ENCODE results near the gene MDK. TPM values are rescaled to one million over a fixed set of nuclear protein-coding genes. Genes with fewer than 3 reads are reported as not detected.
A peak's percentile ranks its signal among the peaks of the same experiment; 100 is the strongest.

Gene MDK
- total and polyA plus RNA-seq, 2 of the 13 experiments (the other 11 are each of a cell fraction or from before 2014, with no cell fraction given) = 312 to 407 TPM

GRCh38 chr11:46389450-46390330 lies 8.2 kb downstream of the MDK start (continued):
- TF ChIP-seq ZNF280B (CRISPR knock-in tag; IDR thresholded peaks at IDR 0.05; ENCODE audit: borderline replicate concordance) (no peak; the same call in 1 of the 2 replicates), SRSF9 (IDR thresholded peaks at IDR 0.05; ENCODE audit: borderline replicate concordance, insufficient read depth, low read depth, low read length, poor library complexity, severe bottlenecking) (no peak), ZNF883 (CRISPR knock-in tag; IDR thresholded peaks at IDR 0.05; ENCODE audit: not compliant biosample characterization) (no peak), ZNF235 (CRISPR knock-in tag; IDR thresholded peaks at IDR 0.05; ENCODE audit: borderline replicate concordance) (0 out of 2 replicates have a peak, but pooled peaks have one; percentile 35), ZNF773 (CRISPR knock-in tag; IDR thresholded peaks at IDR 0.05; ENCODE audit: borderline replicate concordance) (no peak), ISX (CRISPR knock-in tag; conservative IDR thresholded peaks at IDR 0.05) (no peak), TGIF2 (CRISPR knock-in tag; IDR thresholded peaks at IDR 0.05) (0 out of 2 replicates have a peak, but pooled peaks have one; percentile 15), ZUFSP (CRISPR knock-in tag; IDR thresholded peaks at IDR 0.05; ENCODE audit: borderline replicate concordance) (no peak), E2F1 (CRISPR knock-in tag; IDR thresholded peaks at IDR 0.05) (no peak), ZNF563 (CRISPR knock-in tag; IDR thresholded peaks at IDR 0.05) (peak; percentile 58; the same call in 1 of the 2 replicates), THRA (CRISPR knock-in tag; IDR thresholded peaks at IDR 0.05; ENCODE audit: borderline replicate concordance) (peak; percentile 9; the same call in 1 of the 2 replicates), SKIL (CRISPR knock-in tag; IDR thresholded peaks at IDR 0.05; ENCODE audit: borderline replicate concordance) (0 out of 2 replicates have a peak, but pooled peaks have one; percentile 19), SMAD9 (CRISPR knock-in tag; IDR thresholded peaks at IDR 0.05) (0 out of 2 replicates have a peak, but pooled peaks have one; percentile 66), TRIM24 (CRISPR knock-in tag; IDR thresholded peaks at IDR 0.05) (no peak), POGZ (CRISPR knock-in tag; IDR thresholded peaks at IDR 0.05) (no peak), GATA4 (IDR thresholded peaks at IDR 0.05; ENCODE audit: borderline replicate concordance, low read depth) (no peak)

Measured in HepG2 (cell line).